Parietal lobe (tissue), 2 donors: ENCODE results near the gene LYPD8. TPM values are rescaled to one million over a fixed set of nuclear protein-coding genes. Genes with fewer than 3 reads are reported as not detected.

ENCODE experiments used
- small RNA-seq: library from RNA; depleted of rRNA; stranded (forward); fragments of <200 nt; gene quantifications from one replicate; pipeline ENCODE3, GENCODE V24; 2014; ENCODE audit warnings: low replicate concordance
- total RNA-seq: library from RNA; depleted of rRNA; stranded (reverse); fragments of >200 nt; gene quantifications from one replicate; pipeline ENCODE4 v1.2.3, GENCODE V29; 2014

The LYPD8 gene, protein sequence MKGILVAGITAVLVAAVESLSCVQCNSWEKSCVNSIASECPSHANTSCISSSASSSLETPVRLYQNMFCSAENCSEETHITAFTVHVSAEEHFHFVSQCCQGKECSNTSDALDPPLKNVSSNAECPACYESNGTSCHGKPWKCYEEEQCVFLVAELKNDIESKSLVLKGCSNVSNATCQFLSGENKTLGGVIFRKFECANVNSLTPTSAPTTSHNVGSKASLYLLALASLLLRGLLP
- not detected for total RNA-seq

DNA sequence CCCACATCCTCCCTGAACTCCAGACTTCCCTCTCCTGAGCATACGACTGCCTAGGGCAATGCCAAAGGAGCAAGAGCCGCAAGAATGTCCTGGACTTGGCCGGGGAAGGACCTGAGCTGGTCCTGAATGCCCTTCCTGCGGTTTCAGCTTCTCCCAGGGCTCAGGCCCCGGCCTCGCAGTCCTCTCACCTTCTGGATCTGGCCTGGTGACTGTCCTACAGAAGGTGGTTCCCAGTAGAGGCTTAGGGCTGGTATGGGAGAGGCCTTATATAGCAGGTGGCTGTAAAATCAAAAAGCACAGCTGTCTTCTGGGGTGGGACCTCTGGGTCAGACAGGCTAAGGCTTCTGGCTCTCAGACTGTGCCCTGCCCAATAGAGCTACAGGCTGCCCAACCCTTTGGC is at the start of gene LYPD8:
TSS of gene LYPD8 (minus strand) at position 243 of the 400 bp plus-strand sequence. CDS start 4,678 bp downstream, outside the sequence.

DNA sequence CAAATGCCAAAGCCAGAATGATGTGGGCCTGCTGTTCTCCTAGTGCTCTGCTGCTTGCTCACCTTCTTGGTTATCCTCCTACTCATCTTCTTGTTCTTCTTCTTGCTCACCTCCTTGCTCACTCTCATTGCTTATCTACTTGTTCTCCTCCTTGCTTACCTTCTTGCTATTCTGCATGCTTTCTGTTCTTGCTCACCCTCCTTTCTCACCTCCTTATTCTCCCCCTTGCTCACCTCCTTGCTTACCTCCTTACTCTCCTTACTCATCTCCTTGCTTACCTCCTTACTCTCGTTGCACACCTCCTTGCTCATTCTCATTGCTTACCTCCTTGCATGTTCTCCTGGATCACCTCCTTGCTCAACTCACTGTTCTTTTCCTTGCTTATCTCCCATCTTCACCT is 52.8 kb downstream of the LYPD8 start, which contains the start of gene OR14I1:
TSS of gene OR14I1 (minus strand) at position 53 of the 400 bp plus-strand sequence.

Small RNA genes within 50 kb of the gene (small RNA-seq; reads per million reads assigned to genes)
- gene AHCYP8, result not detected

Other genes with a start within 250 kb of the LYPD8 start
- gene OR2G6, start 247.7 kb downstream of the LYPD8 start, total RNA-seq, result not detected
- gene OR2T29, start 193.0 kb downstream of the LYPD8 start, total RNA-seq, result not detected
- gene OR2T34, start 181.0 kb downstream of the LYPD8 start, total RNA-seq, result not detected
- not detected for gene OR2T10, start 158.1 kb downstream of the LYPD8 start, total RNA-seq
- gene OR2T11, start 120.7 kb downstream of the LYPD8 start, total RNA-seq, result not detected
- not detected for gene OR2T35, start 110.5 kb downstream of the LYPD8 start, total RNA-seq
- not detected for gene OR2T27, start 100.2 kb downstream of the LYPD8 start, total RNA-seq
- gene OR14I1, start 53.0 kb downstream of the LYPD8 start, total RNA-seq, result not detected
- gene SH3BP5L, start 70.2 kb upstream of the LYPD8 start, total RNA-seq, result 35.4 TPM
- 18.5 TPM for gene ZNF672, start 82.5 kb upstream of the LYPD8 start, total RNA-seq
- 62.6 TPM for gene ZNF692, start 103.3 kb upstream of the LYPD8 start, total RNA-seq
- 11.9 TPM for gene PGBD2, start 150.5 kb upstream of the LYPD8 start, total RNA-seq